ENCODE measurements around the gene E2F4.

Gene E2F4

GRCh38 chr16:67158637-67159600 lies 33.0 kb upstream of the E2F4 start:
- DNase-seq, result peak; percentile 66

GRCh38 chr16:67161595-67162058 lies 30.3 kb upstream of the E2F4 start:
- no peak for DNase-seq

- no peak for DNase-seq
Measured at GRCh38 chr16:67162506-67163163, 29.3 kb upstream of the E2F4 start.

DNA sequence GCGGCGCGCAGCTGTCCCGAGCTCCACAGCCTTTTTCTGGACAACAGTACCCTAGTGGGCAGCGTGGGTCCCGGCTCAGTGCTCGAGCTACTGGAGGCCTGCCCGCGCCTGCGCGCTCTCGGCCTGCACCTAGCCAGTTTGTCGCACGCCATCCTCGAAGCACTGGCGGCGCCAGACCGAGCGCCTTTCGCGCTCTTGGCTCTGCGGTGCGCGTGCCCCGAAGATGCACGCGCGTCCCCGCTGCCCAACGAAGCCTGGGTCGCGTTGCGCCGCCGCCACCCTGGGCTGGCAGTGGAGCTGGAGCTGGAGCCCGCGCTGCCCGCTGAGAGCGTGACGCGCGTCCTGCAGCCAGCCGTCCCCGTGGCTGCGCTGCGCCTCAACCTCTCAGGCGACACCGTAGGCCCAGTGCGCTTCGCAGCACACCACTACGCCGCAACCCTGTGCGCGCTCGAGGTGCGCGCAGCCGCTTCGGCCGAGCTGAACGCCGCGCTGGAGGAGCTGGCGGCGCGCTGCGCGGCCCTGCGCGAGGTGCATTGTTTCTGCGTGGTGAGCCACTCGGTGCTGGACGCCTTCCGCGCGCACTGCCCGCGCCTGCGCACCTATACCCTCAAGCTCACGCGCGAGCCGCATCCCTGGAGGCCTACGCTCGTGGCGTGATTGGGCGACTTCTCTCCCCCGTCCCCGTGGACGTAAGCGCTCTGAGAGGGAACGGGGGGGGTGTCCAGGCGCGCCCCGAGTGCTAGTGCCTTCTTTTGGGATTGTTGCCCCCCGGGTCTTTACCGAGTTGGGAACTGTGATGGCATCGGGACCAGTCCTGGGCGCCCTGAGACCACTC lies 28.6 kb upstream of the E2F4 start:
- DNase-seq, result no peak

DNA sequence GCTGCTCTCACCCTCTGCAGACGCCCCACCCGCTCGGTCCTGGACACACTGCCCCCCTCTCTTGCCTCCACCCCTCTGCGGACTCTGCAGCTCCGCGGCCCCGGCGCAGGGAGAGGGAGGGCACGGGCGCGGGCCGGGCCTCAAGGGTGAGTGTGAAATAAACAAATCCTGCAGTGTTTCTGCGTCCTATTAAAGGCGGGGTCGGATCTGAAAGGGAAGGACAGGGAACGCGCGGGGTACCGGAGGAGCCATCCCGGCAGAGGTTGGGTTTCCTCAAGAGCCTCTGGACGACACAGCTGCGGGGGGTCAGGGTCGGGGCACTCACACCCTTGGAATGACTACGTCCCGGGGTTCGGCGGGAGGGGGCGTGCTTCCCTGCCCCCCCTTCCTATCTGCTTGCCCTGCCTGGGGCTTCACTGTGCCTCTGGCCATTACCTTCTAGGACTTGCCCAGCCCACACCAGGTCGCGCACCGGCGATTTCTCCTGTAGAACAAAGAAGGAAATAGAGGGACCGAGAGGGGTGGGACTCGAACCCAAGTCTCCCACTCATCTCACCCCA lies 27.9 kb upstream of the E2F4 start:
- no peak for DNase-seq

DNA sequence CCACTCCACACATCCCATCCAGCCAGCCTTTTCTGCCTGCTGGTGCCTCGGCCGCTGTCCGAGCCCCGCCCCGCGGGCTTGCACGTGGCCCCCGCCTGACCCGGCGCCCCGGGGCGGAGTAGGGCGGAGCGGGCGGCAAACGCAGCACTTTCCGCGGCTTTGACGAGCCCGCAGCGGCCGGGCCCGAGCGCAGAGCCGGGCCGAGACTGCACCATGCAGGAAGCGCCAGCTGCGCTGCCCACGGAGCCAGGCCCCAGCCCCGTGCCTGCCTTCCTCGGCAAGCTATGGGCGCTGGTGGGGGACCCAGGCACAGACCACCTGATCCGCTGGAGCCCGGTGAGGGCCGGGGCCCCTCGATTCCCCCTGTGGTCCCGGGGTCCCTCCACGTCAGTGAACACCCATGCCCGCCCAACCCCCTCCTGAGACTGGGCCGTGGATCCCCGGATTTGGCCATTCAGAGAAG lies 27.3 kb upstream of the E2F4 start, which contains the start of gene HSF4:
Gene HSF4, plus strand, starts transcription at position 147 of the 463 bp plus-strand sequence. Its CDS starts 67 bp downstream, at position 214.
- DNase-seq, result peak; percentile 70

GRCh38 chr16:67165121-67166078 lies 26.6 kb upstream of the E2F4 start:
- DNase-seq, result no peak

GRCh38 chr16:67166110-67166547 lies 25.8 kb upstream of the E2F4 start:
- no peak for DNase-seq

- no peak for DNase-seq
Measured at GRCh38 chr16:67166598-67167168, 25.3 kb upstream of the E2F4 start.

DNA sequence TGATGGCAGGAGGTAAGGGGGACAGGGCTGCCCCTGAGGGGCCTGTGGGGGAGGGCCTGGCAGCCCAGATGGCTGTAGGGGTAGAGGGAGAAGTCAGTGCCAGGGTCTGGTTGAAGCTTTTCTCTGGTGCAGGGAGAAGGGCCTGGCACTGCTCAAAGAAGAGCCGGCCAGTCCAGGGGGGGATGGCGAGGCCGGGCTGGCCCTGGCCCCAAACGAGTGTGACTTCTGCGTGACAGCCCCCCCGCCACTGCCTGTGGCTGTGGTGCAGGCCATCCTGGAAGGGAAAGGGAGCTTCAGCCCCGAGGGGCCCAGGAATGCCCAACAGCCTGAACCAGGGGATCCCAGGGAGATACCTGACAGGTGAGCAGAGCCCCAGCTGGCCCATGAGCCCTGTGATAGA lies 24.4 kb upstream of the E2F4 start:
- no peak for DNase-seq

GRCh38 chr16:67169011-67169451 lies 22.9 kb upstream of the E2F4 start:
- no peak for DNase-seq

- DNase-seq, result peak; percentile 69
Measured at GRCh38 chr16:67169642-67170167, 22.2 kb upstream of the E2F4 start.

- peak; percentile 91 for DNase-seq
Measured at GRCh38 chr16:67170168-67170948, 21.6 kb upstream of the E2F4 start, which contains the start of gene NOL3. Gene NOL3, plus strand, starts transcription at chr16:67170538.

DNA sequence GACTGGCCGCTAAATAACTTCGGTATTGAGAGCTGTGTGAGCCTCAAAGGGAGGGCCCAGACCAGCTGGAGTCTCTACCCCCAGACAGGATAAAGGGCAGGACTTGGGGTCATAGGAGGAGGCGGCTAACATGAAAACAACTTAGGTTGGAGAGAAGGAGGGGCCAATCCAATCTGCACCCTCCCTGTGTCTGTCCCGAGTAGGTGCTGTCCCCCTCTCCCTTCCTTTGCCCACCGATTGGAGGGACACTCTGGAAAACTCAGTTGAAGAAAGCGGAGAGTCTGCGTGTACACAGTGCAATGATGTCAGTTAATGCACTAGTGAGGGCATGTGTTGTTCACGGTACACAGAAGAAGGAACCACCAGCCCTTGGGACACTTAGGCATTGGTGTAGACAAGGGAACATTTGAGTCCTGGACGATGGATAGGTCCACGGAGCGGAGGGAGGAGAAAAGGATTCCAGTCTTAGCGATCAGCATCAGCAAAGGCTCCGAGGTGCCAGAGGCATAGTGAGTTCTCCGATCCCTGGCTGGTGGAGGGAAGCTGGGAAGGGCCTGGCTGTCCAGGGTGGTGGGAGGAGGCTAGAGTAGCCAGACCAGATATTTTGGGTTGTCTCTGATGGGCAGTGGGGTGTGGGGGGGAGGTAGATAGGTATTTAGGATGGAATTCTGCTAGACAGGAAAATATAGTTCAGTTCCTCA lies 20.9 kb upstream of the E2F4 start:
- no peak for DNase-seq

- no peak for DNase-seq
Measured at GRCh38 chr16:67173323-67173722, 18.6 kb upstream of the E2F4 start.

DNA sequence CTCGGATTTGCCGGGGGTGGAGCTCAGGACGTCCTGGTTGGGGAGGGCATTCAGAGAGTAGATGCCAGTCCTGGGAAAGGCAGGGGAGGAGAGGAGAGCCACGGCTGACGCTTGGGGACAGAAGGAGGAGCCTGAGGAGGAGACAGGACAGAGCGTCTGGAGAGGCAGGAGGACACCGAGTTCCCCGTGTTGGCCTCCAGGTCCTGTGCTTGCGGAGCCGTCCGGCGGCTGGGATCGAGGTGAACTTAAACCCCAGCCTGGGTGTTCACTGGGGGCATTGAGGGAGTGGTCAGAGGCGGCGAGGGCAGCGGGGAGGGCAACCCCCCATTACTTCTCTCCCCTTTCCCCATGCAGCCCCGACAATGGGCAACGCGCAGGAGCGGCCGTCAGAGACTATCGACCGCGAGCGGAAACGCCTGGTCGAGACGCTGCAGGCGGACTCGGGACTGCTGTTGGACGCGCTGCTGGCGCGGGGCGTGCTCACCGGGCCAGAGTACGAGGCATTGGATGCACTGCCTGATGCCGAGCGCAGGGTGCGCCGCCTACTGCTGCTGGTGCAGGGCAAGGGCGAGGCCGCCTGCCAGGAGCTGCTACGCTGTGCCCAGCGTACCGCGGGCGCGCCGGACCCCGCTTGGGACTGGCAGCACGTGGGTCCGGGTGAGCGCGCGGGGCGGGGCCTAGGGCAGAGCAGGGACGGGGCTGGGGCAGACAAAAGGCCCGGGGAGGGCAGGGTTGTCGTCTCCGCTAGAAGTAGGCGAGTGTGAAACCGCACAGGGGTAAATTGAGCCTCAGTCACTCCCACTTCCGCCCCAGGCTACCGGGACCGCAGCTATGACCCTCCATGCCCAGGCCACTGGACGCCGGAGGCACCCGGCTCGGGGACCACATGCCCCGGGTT lies 17.9 kb upstream of the E2F4 start:
- peak; percentile 56 for DNase-seq

- DNase-seq, result no peak
Measured at GRCh38 chr16:67174706-67175231, 17.2 kb upstream of the E2F4 start.

DNA sequence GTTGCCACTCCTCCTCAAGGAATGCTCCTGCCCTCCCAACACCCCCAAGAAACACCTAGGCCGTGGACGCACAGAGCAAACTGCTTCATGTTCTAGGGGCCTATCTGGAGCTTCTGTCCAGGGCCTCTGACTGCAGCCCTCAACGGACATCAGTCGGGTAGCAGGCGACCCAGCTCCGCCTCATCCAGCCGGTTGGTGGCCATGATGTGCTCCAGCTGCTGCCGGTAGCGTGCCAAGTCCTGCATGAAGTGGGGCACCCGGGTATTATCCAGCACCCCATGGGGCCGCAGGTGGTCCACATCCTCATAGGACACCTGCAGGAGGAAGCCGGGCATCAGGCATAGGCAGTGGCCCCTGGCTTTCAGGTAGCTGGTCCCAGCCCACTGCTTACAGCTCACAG lies 15.3 kb upstream of the E2F4 start:
- DNase-seq, result no peak
